ENCODE measurements around the gene RTP2.

The RTP2 gene

GRCh38 chr3:187693431-187693830 lies 8.9 kb downstream of the RTP2 start (continued):
- TF ChIP-seq ZBTB7A (tag by site-specific recombination; IDR thresholded peaks at IDR 0.05; ENCODE audit: low read depth): no peak

- CTCF ChIA-PET: interaction anchor here (5.9 kb wide), 1 partner anchor 10 kb away, joined by 28 read pairs; no protein-coding TSS in a partner anchor
- no peak for TF ChIP-seq OSR2 (tag by site-specific recombination; IDR thresholded peaks at IDR 0.05)
- TF ChIP-seq SCRT2 (tag by site-specific recombination; IDR thresholded peaks at IDR 0.05): no peak
- TF ChIP-seq ZEB2 (tag by site-specific recombination; IDR thresholded peaks at IDR 0.05): no peak
- TF ChIP-seq ZFP69B (tag by site-specific recombination; IDR thresholded peaks at IDR 0.05): no peak
- TF ChIP-seq, protein P1, sequence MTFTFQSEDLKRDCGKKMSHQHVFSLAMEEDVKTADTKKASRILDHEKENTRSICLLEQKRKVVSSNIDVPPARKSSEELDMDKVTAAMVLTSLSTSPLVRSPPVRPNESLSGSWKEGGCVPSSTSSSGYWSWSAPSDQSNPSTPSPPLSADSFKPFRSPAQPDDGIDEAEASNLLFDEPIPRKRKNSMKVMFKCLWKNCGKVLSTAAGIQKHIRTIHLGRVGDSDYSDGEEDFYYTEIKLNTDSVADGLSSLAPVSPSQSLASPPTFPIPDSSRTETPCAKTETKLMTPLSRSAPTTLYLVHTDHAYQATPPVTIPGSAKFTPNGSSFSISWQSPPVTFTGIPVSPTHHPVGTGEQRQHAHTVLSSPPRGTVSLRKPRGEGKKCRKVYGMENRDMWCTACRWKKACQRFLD (tag by site-specific recombination; IDR thresholded peaks at IDR 0.05): no peak
- no peak for TF ChIP-seq SP2 (tag by site-specific recombination; IDR thresholded peaks at IDR 0.05)
- no peak for TF ChIP-seq KLF9 (tag by site-specific recombination; IDR thresholded peaks at IDR 0.05; ENCODE audit: low read depth)
- Histone ChIP-seq H3K9me3 (ENCODE audit: control insufficient read depth, insufficient read depth, low read depth, low read length) (no peaks in the 10 kb centered on the region), H3K4me1 (ENCODE audit: control insufficient read depth, insufficient read depth, low read length) (no peaks in the 10 kb centered on the region), H3K27ac (ENCODE audit: extremely low read depth, low read depth, low read length) (no peak overlapping the region), H3K4me3 (ENCODE audit: low read depth, low read length) (no peak overlapping the region), H3K36me3 (ENCODE audit: control insufficient read depth in 2 of 2, insufficient read depth in 1 of 2, low read length in 2 of 2) (no peaks in the 10 kb centered on the region)
- POLR2A ChIA-PET: no interaction called here
Measured at GRCh38 chr3:187689984-187690383, 12.4 kb downstream of the RTP2 start.

- no peaks in the 10 kb centered on the region for H3K36me3 ChIP-seq (ENCODE audit: control insufficient read depth in 2 of 2, insufficient read depth in 1 of 2, low read length in 2 of 2)
- no peak overlapping the region for H3K27ac ChIP-seq (ENCODE audit: extremely low read depth, low read depth, low read length)
- ChIA-PET POLR2A (no interaction called here), CTCF (interaction anchor here (1.0 to 5.9 kb wide), 2 partner anchors 7 to 368 kb away, joined by 6 to 28 read pairs; no protein-coding TSS in a partner anchor)
- H3K9me3 ChIP-seq (ENCODE audit: control insufficient read depth, insufficient read depth, low read depth, low read length): no peaks in the 10 kb centered on the region
- H3K4me3 ChIP-seq (ENCODE audit: low read depth, low read length): no peak overlapping the region
- no peaks in the 10 kb centered on the region for H3K4me1 ChIP-seq (ENCODE audit: control insufficient read depth, insufficient read depth, low read length)
- no peak for TF ChIP-seq KLF8 (tag by site-specific recombination; IDR thresholded peaks at IDR 0.05)
- no peak for TF ChIP-seq SP7 (tag by site-specific recombination; IDR thresholded peaks at IDR 0.05)
- no peak for TF ChIP-seq ZNF530 (tag by site-specific recombination; IDR thresholded peaks at IDR 0.05; ENCODE audit: low read depth)
- TF ChIP-seq ZNF660 (tag by site-specific recombination; IDR thresholded peaks at IDR 0.05): no peak
- TF ChIP-seq HOXC10 (CRISPR knock-in tag; IDR thresholded peaks at IDR 0.05): no peak
- no peak for TF ChIP-seq ZNF391 (tag by site-specific recombination; IDR thresholded peaks at IDR 0.05; ENCODE audit: borderline replicate concordance, low read depth)
- TF ChIP-seq GLI2 (tag by site-specific recombination; IDR thresholded peaks at IDR 0.05; ENCODE audit: borderline replicate concordance, low read depth): no peak
Measured at GRCh38 chr3:187686621-187687273, 15.6 kb downstream of the RTP2 start.

GRCh38 chr3:187685948-187686347 lies 16.4 kb downstream of the RTP2 start:
- no peaks in the 10 kb centered on the region for H3K4me1 ChIP-seq (ENCODE audit: control insufficient read depth, insufficient read depth, low read length)
- CTCF ChIA-PET: no interaction called here
- peak; percentile 69 for TF ChIP-seq SETDB1 (IDR thresholded peaks at IDR 0.05; ENCODE audit: insufficient read length, low read length)
- no peak for TF ChIP-seq ZNF221 (tag by site-specific recombination; IDR thresholded peaks at IDR 0.05; ENCODE audit: borderline replicate concordance)
- H3K36me3 ChIP-seq (ENCODE audit: control insufficient read depth in 2 of 2, insufficient read depth in 1 of 2, low read length in 2 of 2): no peaks in the 10 kb centered on the region
- H3K9me3 ChIP-seq (ENCODE audit: control insufficient read depth, insufficient read depth, low read depth, low read length): no peaks in the 10 kb centered on the region
- H3K27ac ChIP-seq (ENCODE audit: extremely low read depth, low read depth, low read length): no peak overlapping the region
- POLR2A ChIA-PET: no interaction called here
- no peak overlapping the region for H3K4me3 ChIP-seq (ENCODE audit: low read depth, low read length)

DNA sequence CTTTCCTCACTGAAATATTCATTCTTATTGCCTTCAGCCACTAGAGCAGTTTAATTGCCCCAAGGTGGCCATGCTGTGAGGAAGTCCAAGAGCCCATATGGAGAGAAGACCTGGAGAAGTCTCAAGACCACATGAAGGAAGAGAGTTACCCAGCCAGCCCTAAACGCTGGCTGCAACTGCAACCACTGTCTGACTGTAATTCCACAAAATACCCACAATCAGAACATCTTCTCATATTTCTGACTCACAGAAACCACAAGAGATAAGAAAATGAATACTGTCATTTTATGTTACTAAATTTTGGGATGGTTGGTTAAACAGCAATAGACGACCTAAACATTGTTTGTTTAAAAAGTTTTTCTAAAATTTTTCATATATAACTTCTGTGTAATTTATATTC lies 17.5 kb downstream of the RTP2 start:
- no peak overlapping the region for H3K27ac ChIP-seq (ENCODE audit: extremely low read depth, low read depth, low read length)
- H3K36me3 ChIP-seq (ENCODE audit: control insufficient read depth in 2 of 2, insufficient read depth in 1 of 2, low read length in 2 of 2): no peaks in the 10 kb centered on the region
- CTCF ChIA-PET: interaction anchor here (11.0 kb wide), 1 partner anchor 364 kb away, joined by 407 read pairs; no protein-coding TSS in a partner anchor
- H3K4me3 ChIP-seq (ENCODE audit: low read depth, low read length): no peak overlapping the region
- H3K4me1 ChIP-seq (ENCODE audit: control insufficient read depth, insufficient read depth, low read length): no peaks in the 10 kb centered on the region
- H3K9me3 ChIP-seq (ENCODE audit: control insufficient read depth, insufficient read depth, low read depth, low read length): no peaks in the 10 kb centered on the region
- POLR2A ChIA-PET: no interaction called here
- TF ChIP-seq ZNF623 (tag by site-specific recombination; IDR thresholded peaks at IDR 0.05) (no peak), ZNF624 (tag by site-specific recombination; IDR thresholded peaks at IDR 0.05) (no peak), HOXC10 (CRISPR knock-in tag; IDR thresholded peaks at IDR 0.05) (no peak), ZNF391 (tag by site-specific recombination; IDR thresholded peaks at IDR 0.05; ENCODE audit: borderline replicate concordance, low read depth) (no peak), ZNF596 (tag by site-specific recombination; IDR thresholded peaks at IDR 0.05) (no peak), ZNF621 (tag by site-specific recombination; IDR thresholded peaks at IDR 0.05) (no peak), ZNF561 (tag by site-specific recombination; IDR thresholded peaks at IDR 0.05; ENCODE audit: borderline replicate concordance) (no peak), ZNF600 (tag by site-specific recombination; IDR thresholded peaks at IDR 0.05) (no peak), ZNF202 (tag by site-specific recombination; IDR thresholded peaks at IDR 0.05; ENCODE audit: borderline replicate concordance) (no peak), ZNF23 (tag by site-specific recombination; IDR thresholded peaks at IDR 0.05; ENCODE audit: borderline replicate concordance) (no peak)
- TF ChIP-seq, protein P2, sequence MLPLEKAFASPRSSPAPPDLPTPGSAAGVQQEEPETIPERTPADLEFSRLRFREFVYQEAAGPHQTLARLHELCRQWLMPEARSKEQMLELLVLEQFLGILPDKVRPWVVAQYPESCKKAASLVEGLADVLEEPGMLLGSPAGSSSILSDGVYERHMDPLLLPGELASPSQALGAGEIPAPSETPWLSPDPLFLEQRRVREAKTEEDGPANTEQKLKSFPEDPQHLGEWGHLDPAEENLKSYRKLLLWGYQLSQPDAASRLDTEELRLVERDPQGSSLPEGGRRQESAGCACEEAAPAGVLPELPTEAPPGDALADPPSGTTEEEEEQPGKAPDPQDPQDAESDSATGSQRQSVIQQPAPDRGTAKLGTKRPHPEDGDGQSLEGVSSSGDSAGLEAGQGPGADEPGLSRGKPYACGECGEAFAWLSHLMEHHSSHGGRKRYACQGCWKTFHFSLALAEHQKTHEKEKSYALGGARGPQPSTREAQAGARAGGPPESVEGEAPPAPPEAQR (tag by site-specific recombination; IDR thresholded peaks at IDR 0.05): no peak
